HG03442 (cell line): ENCODE data around the gene DSE.
A peak's percentile ranks its signal among the peaks of the same experiment; 100 is the strongest.

Experiments
- ATAC-seq: cut with Tn5 transposase; IDR thresholded peaks from one replicate; pipeline ENCODE4 v1.9.1; 2021; ENCODE audit warnings: mild to moderate bottlenecking, moderate library complexity; ENCODE audit not compliant: unreplicated experiment

DSE gene

DNA sequence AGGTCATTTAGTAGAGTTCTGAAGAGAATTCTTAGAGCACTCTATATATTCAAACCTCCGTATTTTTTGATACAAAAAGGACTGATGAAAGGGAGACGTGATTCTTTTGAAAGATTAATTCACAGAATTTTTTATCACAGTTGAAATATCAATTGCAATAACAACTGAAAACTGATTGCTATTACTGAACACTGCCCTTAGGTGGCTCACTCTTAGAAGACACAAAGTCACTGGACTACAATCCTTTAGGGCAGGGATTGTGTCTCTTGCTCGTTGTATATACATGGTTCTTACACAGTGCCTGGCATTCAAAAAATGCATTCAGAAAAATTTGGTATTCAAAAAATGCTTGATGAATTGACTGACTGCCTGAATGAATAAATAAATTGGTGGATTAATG is 73.3 kb downstream of the DSE start:
- no peak for ATAC-seq

- no peak for ATAC-seq
Measured at GRCh38 chr6:116444575-116444974, 73.8 kb downstream of the DSE start.

- ATAC-seq = no peak
Measured at GRCh38 chr6:116445102-116445501, 74.4 kb downstream of the DSE start.

- no peak for ATAC-seq
Measured at GRCh38 chr6:116446399-116446798, 75.7 kb downstream of the DSE start.

- no peak for ATAC-seq
Measured at GRCh38 chr6:116447052-116447451, 76.3 kb downstream of the DSE start.

GRCh38 chr6:116447496-116448011 is 76.8 kb downstream of the DSE start:
- ATAC-seq = no peak

DNA sequence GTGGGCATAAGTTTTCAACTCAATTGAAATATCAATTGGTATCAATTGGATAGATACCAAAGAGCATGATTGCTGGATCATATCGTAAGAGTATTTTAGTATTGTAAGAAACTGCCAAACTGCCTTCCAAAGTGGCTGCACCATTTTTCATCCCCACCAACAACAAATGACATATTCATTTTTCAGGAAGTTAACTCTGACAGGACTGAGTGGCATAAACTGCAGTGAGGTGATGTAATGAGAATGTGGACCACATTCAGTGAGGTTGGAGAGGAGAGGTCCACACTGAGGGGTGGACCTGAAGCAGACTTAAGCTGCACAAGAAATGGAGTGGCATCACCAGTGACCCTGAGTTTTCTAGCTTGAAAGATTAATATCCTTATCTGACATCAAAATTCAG is 78.8 kb downstream of the DSE start:
- ATAC-seq = no peak

- ATAC-seq = no peak
Measured at GRCh38 chr6:116450185-116450710, 79.5 kb downstream of the DSE start.

- peak; percentile 83 for ATAC-seq
Measured at GRCh38 chr6:116450769-116451740, 80.3 kb downstream of the DSE start.

DNA sequence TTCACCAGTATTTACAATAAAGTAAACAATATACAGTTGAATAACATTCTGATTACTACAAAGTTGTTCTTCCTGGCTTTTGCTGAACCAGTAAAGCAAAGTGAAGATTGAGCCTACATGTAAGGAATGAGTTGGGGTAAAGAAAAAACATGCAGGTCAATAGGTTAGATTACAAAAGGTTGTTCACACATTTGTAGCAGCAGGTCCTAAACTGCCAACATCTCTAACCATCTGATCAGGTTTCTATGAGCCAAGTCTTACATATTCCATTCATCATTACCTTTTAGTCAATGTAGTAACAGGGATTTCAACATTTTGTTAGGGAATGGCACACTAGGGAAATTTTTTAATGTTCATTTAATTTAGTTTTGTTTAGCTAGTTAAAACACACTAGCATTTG is 81.2 kb downstream of the DSE start:
- no peak for ATAC-seq

DNA sequence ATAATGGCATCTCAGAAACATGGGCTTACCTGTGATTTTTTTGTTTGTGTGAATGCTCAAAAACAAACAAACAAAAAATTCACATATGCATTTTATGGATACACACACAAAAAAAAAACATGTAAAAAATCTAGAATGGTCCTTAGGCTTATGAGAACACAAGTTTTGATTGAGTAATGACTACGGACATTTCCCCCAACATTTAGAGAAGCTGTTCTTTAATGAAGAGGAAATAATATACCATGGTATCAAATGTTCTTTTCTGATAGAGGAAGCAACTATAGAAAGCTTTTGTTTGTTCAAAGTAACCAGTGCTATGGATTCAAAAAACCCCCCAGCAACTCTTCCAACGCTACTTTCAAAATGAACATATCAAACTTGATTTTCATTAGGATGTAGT is 81.8 kb downstream of the DSE start:
- ATAC-seq = no peak

- ATAC-seq = no peak
Measured at GRCh38 chr6:116456106-116456505, 85.4 kb downstream of the DSE start.

DNA sequence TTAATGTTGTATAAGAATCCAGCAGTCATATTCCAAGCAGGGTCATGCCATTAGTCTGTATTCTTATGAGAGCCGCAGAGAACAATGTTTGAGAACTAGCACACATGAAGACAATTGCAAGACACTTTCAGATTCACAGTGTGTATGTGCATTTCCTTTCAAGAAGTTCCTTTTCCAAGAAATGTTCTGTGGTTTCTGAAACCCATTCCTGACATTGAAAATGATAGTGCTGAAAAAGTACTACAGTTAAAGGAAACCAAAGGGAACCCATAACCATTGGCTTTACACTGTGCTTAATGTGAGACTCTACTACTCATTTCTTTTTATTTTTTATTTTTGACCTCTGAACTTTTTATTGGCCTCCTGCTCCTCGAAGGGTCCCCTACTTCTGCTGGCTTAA is 86.2 kb downstream of the DSE start:
- ATAC-seq = no peak

DNA sequence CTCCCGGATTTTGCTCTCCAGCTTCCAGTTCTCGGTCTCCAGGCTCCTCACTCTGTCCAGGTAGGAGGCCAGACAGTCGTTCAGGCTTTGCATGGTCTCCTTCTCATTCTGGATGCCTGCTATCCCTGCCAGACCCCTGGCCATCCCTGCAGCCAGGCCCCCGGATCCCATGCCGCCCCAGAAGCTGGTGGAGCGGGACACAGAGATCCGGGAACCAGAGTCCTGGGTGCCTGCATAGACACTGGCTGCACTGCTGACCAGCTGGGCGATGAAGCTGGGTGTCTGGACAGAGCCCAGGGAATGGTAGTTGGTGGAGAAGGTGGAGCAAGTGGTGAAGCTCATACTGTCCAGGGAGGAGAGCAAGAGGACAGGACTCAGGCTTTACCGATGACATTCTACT is 87.5 kb downstream of the DSE start:
- ATAC-seq = no peak

- ATAC-seq = no peak
Measured at GRCh38 chr6:116459927-116460326, 89.2 kb downstream of the DSE start.

GRCh38 chr6:116461331-116461931 is 90.7 kb downstream of the DSE start, which contains the start of gene CALHM6:
Gene CALHM6, plus strand, starts transcription at chr6:116461375. Its CDS starts 555 bp downstream, at chr6:116461930.
- ATAC-seq = no peak

GRCh38 chr6:116461932-116462885 is 91.5 kb downstream of the DSE start:
- ATAC-seq = peak; percentile 77

DNA sequence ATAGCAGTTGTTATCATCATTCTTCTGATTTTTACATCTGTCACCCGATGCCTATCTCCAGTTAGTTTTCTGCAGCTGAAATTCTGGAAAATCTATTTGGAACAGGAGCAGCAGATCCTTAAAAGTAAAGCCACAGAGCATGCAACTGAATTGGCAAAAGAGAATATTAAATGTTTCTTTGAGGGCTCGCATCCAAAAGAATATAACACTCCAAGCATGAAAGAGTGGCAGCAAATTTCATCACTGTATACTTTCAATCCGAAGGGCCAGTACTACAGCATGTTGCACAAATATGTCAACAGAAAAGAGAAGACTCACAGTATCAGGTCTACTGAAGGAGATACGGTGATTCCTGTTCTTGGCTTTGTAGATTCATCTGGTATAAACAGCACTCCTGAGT is 92.6 kb downstream of the DSE start:
- no peak for ATAC-seq

GRCh38 chr6:116465246-116465645 is 94.5 kb downstream of the DSE start:
- no peak for ATAC-seq

GRCh38 chr6:116467096-116467495 is 96.3 kb downstream of the DSE start:
- no peak for ATAC-seq

DNA sequence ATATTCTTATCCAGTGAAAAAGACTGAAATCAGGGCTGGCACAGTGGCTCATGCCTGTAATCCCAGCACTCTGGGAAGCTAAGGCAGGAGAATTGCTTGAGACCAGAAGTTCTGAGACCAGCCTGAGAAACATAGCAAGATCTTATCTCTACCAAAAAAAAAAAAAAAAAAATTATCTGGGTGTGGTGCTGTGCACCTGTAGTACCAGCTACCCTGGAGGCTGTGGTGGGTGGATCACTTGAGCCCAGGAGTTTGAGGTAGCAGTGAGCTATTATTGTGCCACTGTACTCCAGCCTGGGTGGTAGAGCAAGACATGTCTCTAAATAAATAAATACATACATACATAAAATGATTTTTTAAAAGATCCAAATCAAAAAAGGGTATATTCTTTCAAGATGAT is 96.8 kb downstream of the DSE start:
- no peak for ATAC-seq
